ES-I3 (cell line): ENCODE results near the gene ACSM5.
"Not testable (repeated sequence)": the region's sequence is repeated elsewhere in the genome, so short reads cannot be mapped to it uniquely, and the experiment has no call there.

Source experiments
- H3K36me3 ChIP-seq: 2 replicates; pipeline ENCODE4 v1.6.1; 2013; ENCODE audit warnings: mild to moderate bottlenecking, low read length, control low read depth, moderate library complexity; ENCODE audit not compliant: insufficient read depth
- H3K4me1 ChIP-seq: 2 replicates; pipeline ENCODE4 v1.6.1; 2013; ENCODE audit warnings: mild to moderate bottlenecking, control low read depth, low read length; ENCODE audit not compliant: insufficient read depth
- H3K9ac ChIP-seq: 2 replicates; pipeline ENCODE4 v1.6.1; 2013; ENCODE audit warnings: low read depth, mild to moderate bottlenecking, low read length, moderate library complexity
- H3K9me3 ChIP-seq: 2 replicates; pipeline ENCODE4 v1.6.1; 2013; ENCODE audit warnings: mild to moderate bottlenecking, low read length, moderate library complexity; ENCODE audit not compliant: control insufficient read depth, insufficient read depth

ACSM5 gene

DNA sequence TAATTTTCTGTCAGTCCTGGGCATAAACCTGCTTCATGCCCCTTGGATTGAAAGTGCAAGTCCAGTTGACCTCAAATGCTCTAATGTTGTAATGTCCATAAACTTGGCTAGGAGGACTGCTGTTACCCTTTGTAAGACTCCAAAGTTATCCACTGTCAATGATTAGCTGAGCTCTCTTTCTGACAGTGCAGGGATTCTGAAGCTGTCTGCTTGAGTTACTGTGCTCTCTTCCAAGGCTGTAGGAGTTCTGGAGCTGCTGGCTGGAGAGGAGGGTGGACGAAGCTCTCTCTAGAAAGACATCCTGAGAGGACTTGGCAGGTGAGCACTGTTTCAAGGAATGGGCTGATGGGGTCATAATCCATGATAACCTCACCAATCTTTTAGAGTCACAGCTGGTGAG is 42.0 kb downstream of the ACSM5 start, which contains the start of gene ACSM2A:
Gene ACSM2A (plus strand): TSS at position 158 of the 400 bp plus-strand sequence. CDS start 8,594 bp downstream, outside the sequence.
- not testable (repeated sequence) for H3K36me3 ChIP-seq, H3K4me1 ChIP-seq, H3K9me3 ChIP-seq, H3K9ac ChIP-seq

DNA sequence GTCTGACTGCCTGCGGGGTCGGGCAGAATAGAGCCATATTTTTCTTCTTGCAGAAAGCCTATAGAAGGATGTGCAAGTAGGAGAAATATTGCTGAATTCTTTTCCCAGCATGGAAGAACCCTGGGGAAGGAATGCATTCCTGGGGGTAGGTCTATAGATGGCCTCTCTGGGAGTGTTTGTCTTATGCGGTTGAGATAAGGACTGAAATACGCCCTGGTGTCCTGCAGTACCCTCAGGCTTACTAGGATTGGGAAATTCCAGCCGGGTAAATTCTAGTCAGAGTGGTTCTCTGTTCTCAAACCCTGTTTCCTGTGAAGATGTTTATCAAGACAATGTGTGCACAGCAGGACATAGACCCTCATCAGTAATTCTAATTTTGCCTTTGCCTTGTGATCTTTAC is 44.3 kb downstream of the ACSM5 start:
- H3K9ac ChIP-seq, H3K4me1 ChIP-seq, H3K36me3 ChIP-seq, H3K9me3 ChIP-seq: not testable (repeated sequence)

DNA sequence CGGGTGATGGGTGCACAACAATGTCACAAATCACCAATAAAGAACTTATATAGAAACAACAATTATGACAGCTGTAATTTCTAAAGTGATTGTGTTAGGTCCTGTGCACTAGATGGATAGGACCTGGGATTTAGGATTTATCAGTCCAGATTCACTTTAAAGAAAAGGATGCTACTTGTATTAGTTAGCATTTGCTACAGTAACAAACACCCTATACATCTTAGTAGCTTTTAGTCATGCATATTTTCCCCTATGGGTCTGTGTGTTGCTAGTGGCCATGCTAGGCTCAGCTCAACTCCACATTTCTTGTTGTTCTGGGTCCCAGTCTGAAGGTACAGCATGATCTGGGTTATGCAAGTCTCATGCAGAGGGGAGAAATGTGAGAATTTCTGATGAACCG is 49.9 kb downstream of the ACSM5 start:
- H3K4me1 ChIP-seq, H3K9me3 ChIP-seq, H3K9ac ChIP-seq, H3K36me3 ChIP-seq: not testable (repeated sequence)

DNA sequence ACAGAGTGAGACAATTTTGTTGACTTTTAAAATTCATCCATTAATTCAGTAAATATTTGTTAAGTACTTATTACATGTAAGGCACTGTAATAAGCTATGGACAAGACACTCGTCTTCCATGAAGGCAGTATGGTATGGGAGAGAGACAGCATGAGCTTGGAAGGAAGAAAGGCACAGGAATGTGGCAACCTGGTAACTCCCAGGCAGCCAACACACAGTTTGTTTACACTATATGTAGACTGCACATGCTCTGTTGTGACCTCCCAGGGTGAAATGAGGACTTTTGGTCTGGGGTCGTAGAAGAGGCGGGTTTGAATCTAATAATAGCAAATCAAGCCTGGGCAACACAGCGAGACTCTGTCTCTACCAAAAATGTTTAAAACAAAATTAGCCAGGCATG is 51.0 kb downstream of the ACSM5 start:
- not testable (repeated sequence) for H3K36me3 ChIP-seq, H3K9me3 ChIP-seq, H3K9ac ChIP-seq, H3K4me1 ChIP-seq

DNA sequence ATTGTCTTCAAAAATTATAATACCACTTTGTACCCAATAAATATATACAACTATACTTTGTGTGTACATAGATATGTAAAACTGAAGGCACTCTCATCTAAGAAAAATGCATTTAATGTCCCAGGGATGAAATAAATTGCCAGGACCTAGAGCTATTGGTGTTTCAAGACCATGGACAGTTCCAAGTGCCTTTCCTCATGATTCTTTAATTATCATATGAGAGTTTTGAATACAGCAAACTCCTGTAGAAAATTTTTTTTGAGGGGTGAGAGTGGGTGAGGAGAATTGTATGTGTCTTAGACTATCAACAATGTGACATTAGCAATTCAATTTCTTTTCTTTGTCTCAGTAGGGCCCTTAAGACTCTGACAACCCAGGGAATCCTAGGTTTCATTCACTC is 59.6 kb downstream of the ACSM5 start:
- not testable (repeated sequence) for H3K4me1 ChIP-seq, H3K9ac ChIP-seq, H3K36me3 ChIP-seq, H3K9me3 ChIP-seq

DNA sequence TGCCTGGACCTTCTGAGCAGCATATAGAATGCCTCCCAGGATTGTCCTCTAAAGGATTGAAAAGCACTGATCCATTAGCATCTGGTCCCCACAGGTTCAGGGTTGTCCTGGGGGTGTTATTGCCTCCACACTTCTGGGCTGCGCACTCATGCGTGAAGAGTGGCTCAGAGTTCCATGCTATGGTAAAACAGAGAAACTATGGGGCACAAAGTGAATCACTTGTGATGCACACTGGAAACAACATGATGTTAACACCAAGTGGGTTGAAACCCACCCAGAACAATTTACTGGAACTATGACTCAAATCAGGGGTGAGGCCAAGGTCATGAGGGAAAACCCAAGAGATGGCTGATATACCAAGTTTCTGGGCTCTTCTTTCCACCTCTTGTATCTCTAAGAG is 60.6 kb downstream of the ACSM5 start:
- not testable (repeated sequence) for H3K4me1 ChIP-seq, H3K9me3 ChIP-seq, H3K9ac ChIP-seq, H3K36me3 ChIP-seq

DNA sequence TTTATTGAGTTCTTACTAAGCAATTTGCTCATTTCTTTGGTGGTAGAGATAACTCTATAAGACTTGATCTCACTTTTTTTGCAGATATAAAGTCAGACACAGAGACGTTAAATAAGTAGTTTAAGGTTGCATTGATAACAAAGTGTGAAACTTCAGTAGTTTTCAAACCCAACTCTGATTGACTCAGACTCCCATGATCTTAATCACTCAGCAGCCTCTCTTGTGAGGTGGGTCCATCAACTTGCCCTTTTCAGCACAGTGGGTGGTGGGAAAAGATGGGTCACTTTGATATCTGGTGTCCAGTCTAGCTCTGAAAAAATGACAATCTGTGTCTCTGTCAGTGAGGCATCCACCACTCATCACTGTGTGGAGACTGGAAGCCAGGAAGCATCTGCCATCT is 61.4 kb downstream of the ACSM5 start:
- not testable (repeated sequence) for H3K9ac ChIP-seq, H3K9me3 ChIP-seq, H3K36me3 ChIP-seq, H3K4me1 ChIP-seq

DNA sequence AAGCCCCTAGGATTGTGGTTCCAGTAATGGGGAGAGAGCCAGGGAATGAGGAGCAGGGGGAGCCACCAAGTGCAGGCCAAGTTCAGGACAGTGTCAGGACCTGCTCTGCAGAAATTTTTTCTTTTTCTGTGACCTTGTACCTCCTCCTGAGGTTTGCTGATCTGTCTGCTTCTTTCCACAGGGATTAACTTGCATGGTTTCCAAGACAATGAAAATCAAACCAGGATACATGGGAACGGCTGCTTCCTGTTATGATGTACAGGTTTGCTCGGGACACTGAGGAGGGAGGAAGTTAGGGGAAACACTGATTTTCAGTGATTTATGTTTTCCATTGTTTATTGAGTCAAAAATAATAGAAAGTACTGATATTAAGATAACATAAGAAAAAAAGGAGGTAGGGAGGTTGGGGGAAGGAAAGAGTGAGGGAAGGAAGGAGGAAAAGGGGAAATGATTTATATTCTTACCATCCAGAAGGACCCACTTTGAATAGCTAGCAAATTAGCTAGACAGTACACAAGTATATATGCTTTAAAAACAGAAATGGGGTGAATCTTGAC is 67.9 kb downstream of the ACSM5 start:
- not testable (repeated sequence) for H3K9me3 ChIP-seq, H3K9ac ChIP-seq, H3K36me3 ChIP-seq, H3K4me1 ChIP-seq

DNA sequence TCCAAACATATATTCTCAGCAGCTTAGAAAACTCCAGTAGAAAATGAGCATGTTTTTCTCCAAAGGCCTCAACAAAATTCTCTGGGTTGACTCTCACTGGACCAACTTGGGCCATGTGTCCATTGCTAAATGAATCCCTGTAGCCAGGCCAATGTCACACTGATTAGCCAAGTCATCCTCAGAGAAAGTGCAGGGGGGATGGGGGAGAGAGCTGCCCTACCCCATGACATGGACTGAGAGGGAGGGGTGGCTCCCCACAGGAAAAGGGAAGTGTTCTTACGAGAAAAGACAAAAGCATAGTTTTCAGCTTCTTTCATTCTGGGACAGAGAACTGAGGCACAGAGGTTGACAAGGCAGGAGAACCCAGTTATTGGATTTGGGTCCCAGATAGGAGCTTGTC is 74.7 kb downstream of the ACSM5 start:
- H3K9me3 ChIP-seq, H3K9ac ChIP-seq, H3K4me1 ChIP-seq, H3K36me3 ChIP-seq: not testable (repeated sequence)

DNA sequence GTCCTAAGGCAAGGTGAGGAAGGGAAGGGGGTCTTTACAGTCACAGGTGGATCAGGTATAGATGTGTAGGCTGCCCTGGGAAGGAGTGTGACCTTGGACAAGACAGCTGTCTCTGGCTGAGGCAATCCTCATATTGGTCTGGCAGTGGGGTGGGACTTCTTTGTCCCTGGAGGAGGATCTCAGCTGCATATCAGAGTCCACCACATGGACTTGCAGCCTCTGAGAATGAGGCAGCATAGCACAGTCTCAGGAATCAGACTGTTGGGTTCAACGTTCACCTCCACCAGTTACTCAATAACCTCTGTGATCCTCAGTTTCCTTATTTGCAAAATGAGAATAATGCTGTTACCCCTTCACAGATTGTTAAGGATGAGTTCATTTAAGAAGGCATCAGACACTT is 75.4 kb downstream of the ACSM5 start:
- Histone ChIP-seq H3K36me3 (no peaks in the 10 kb centered on the region), H3K9me3 (no peaks in the 10 kb centered on the region), H3K4me1 (no peaks in the 10 kb centered on the region), H3K9ac (no peak overlapping the region)

DNA sequence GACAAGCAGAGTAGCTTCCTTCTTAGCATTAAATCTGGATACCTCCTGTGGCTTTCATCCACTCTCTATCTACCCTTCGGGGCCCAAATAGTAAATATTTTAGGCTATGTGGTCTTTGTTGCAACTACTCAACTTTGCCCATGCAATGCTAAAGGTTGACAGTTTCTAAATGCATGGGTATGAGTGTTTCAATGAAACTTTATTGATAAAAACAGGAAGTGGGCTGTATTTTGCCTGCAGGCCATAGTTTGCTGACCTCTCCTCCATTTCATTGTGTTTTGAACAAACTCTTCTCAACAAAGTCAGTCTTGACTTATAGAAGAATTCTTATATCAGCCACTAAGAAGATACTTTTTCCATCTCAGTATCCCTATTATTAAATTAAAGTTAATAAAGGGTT is 76.1 kb downstream of the ACSM5 start:
- Histone ChIP-seq H3K36me3 (no peaks in the 10 kb centered on the region), H3K9me3 (no peaks in the 10 kb centered on the region), H3K9ac (no peak overlapping the region), H3K4me1 (no peaks in the 10 kb centered on the region)
